Natural killer cell (primary cell): ENCODE data around the gene RSRC1. TPM values are rescaled to one million over a fixed set of nuclear protein-coding genes. Genes with fewer than 3 reads are reported as not detected.

Experiments used
- ATAC-seq, 3 donors: fragments of 150-1000 bp in 2 of 3; fragments of 200-7000 bp in 1 of 3; cut with Tn5 transposase; 1 replicate in 1 of 3; 2 replicates in 2 of 3; pipeline ENCODE4 v1.10.0; 2021; ENCODE audit warnings: mild to moderate bottlenecking in 2 of 3, moderate library complexity in 2 of 3
- DNase-seq, 2 donors: peaks; one replicate each; pipeline versions ENCODE4 v3.0.0 to v3.0.0-alpha.2; 2013 to 2021; ENCODE audit warnings: mixed read lengths in 1 of 2
- H3K27ac ChIP-seq: one replicate; pipeline ENCODE4 v1.5.1; 2013; ENCODE audit warnings: mild to moderate bottlenecking, low read length
- H3K27me3 ChIP-seq: one replicate; pipeline ENCODE4 v1.6.1; 2013; ENCODE audit warnings: low read length; ENCODE audit not compliant: control insufficient read depth, insufficient read depth
- H3K36me3 ChIP-seq: one replicate; pipeline ENCODE4 v1.6.1; 2013; ENCODE audit warnings: low read length; ENCODE audit not compliant: control insufficient read depth, insufficient read depth
- H3K4me1 ChIP-seq: one replicate; pipeline ENCODE4 v1.6.1; 2013; ENCODE audit warnings: low read length; ENCODE audit not compliant: control insufficient read depth, insufficient read depth
- H3K4me3 ChIP-seq: one replicate; pipeline ENCODE4 v1.5.1; 2013; ENCODE audit warnings: low read length
- H3K9me3 ChIP-seq: one replicate; pipeline ENCODE4 v1.6.1; 2013; ENCODE audit warnings: low read length; ENCODE audit not compliant: control insufficient read depth, insufficient read depth
- H3K27ac Mint-ChIP-seq, 2 donors: one replicate each; pipeline ENCODE4 v1.8.0; 2022; ENCODE audit warnings: mild to moderate bottlenecking in 2 of 2, mixed read lengths in 2 of 2, moderate library complexity in 1 of 2
- H3K27me3 Mint-ChIP-seq, 2 donors: one replicate each; pipeline ENCODE4 v1.8.0; 2022; ENCODE audit warnings: low read depth in 2 of 2, mixed read lengths in 2 of 2
- H3K36me3 Mint-ChIP-seq: one replicate; pipeline ENCODE4 v1.8.0; 2022; ENCODE audit warnings: mixed read lengths
- H3K4me1 Mint-ChIP-seq, 2 donors: one replicate each; pipeline ENCODE4 v1.8.0; 2022; ENCODE audit warnings: mixed read lengths in 2 of 2
- H3K4me3 Mint-ChIP-seq: one replicate; pipeline ENCODE4 v1.8.0; 2022; ENCODE audit warnings: mild to moderate bottlenecking, moderate library complexity, mixed read lengths
- H3K9me3 Mint-ChIP-seq, 2 donors: one replicate each; pipeline ENCODE4 v1.8.0; 2022; ENCODE audit warnings: mixed read lengths in 2 of 2
- CTCF ChIP-seq: fragments of 200-600 bp; IDR thresholded peaks from one replicate; pipeline ENCODE4 v1.8.0; 2022; ENCODE audit warnings: antibody characterized with exemption
- WGBS: methylation state at CpG from one replicate; pipeline ENCODE4 v1.1.7; 2013; ENCODE audit warnings: missing lambda C conversion rate; ENCODE audit not compliant: insufficient coverage; 5-methylcytosine and 5-hydroxymethylcytosine counted together
- intact Hi-C: fragments of 100-400 bp; cut with micrococcal nuclease; formaldehyde crosslinking; loops from one replicate; pipeline ENCODE4 v1.14.2; 2022
- total RNA-seq, 4 donors: library from RNA; stranded (reverse); fragments of 120-200 nt in 1 of 4; gene quantifications; one replicate each; pipeline versions ENCODE4 v1.2.3 to v1.2.4, GENCODE V29; 2013 to 2022

Gene RSRC1
- total RNA-seq, 3 donors from 2014 or later (not counting 1 experiment from before 2014, with no cell fraction given) = 37.3 to 41.1 (median 37.6) TPM

- DNase-seq (peak in 1 of 2 donors; percentile 59), ATAC-seq (peak in 1 of 3 donors; percentile 52)
- Mint-ChIP-seq H3K36me3 (no peaks in the 10 kb centered on the region), H3K27me3 (no peaks in the 10 kb centered on the region), H3K4me1 (no peaks in the 10 kb centered on the region), H3K27ac (no peak overlapping the region), H3K9me3 (no peaks in the 10 kb centered on the region), H3K4me3 (no peak overlapping the region)
- Histone ChIP-seq H3K9me3 (no peaks in the 10 kb centered on the region), H3K36me3 (no peaks in the 10 kb centered on the region), H3K4me1 (no peaks in the 10 kb centered on the region), H3K4me3 (no peak overlapping the region), H3K27ac (no peak overlapping the region), H3K27me3 (no peaks in the 10 kb centered on the region)
- intact Hi-C loops = loop anchor here (1.0 kb wide), 1 partner anchor 816 kb away; no protein-coding TSS in a partner anchor
- peak; percentile 58 for TF ChIP-seq CTCF
- WGBS = 8% methylated on average over 4 of the region's 4 CpGs
Observed at GRCh38 chr3:158434412-158435038, 324.6 kb downstream of the RSRC1 start.

GRCh38 chr3:158443632-158444031, 333.7 kb downstream of the RSRC1 start:
- H3K27ac ChIP-seq = no peak overlapping the region
- no peak overlapping the region for H3K27ac Mint-ChIP-seq
- intact Hi-C loops = no loop called here

GRCh38 chr3:158447408-158447807, 337.5 kb downstream of the RSRC1 start:
- Histone ChIP-seq H3K36me3 (no peaks in the 10 kb centered on the region), H3K4me3 (no peak overlapping the region), H3K27ac (no peak overlapping the region), H3K4me1 (no peaks in the 10 kb centered on the region), H3K9me3 (no peaks in the 10 kb centered on the region), H3K27me3 (no peaks in the 10 kb centered on the region)
- TF ChIP-seq CTCF = no peak
- intact Hi-C loops = no loop called here
- no peaks in the 10 kb centered on the region for H3K4me1 Mint-ChIP-seq
- H3K27ac Mint-ChIP-seq = no peak overlapping the region
- H3K4me3 Mint-ChIP-seq = no peak overlapping the region
- H3K9me3 Mint-ChIP-seq = no peaks in the 10 kb centered on the region
- H3K36me3 Mint-ChIP-seq = no peaks in the 10 kb centered on the region
- DNase-seq = no peak
- ATAC-seq = no peak
- no peaks in the 10 kb centered on the region for H3K27me3 Mint-ChIP-seq

More at GRCh38 chr3:158443632-158444031, 333.7 kb downstream of the RSRC1 start:
- no peaks in the 10 kb centered on the region for H3K4me1 ChIP-seq
- ATAC-seq (no peak), DNase-seq (no peak)
- no peaks in the 10 kb centered on the region for H3K27me3 ChIP-seq
- Mint-ChIP-seq H3K27me3 (no peaks in the 10 kb centered on the region), H3K36me3 (no peaks in the 10 kb centered on the region), H3K4me1 (no peaks in the 10 kb centered on the region), H3K4me3 (no peak overlapping the region), H3K9me3 (no peaks in the 10 kb centered on the region)
- no peak overlapping the region for H3K4me3 ChIP-seq
- H3K9me3 ChIP-seq = no peaks in the 10 kb centered on the region
- H3K36me3 ChIP-seq = no peaks in the 10 kb centered on the region
- TF ChIP-seq CTCF = no peak
- 100% methylated on average over 1 of the region's 1 CpG for WGBS
